Left renal pelvis (tissue), 4 donors: ENCODE data around the gene MRPS25. TPM values are rescaled to one million over a fixed set of nuclear protein-coding genes. Genes with fewer than 3 reads are reported as not detected.

Source experiments
- DNase-seq, 4 donors: peaks; one replicate each; pipeline ENCODE4 v3.0.0-alpha.2; 2013; ENCODE audit warnings: low read depth in 4 of 4, low spot score in 3 of 4
- polyA plus RNA-seq, 4 donors: library from polyadenylated mRNA; unstranded; fragments of 120-200 nt; gene quantifications; one replicate each; pipeline ENCODE4 v1.2.1, GENCODE V29; 2013; ENCODE audit not compliant: insufficient read length in 4 of 4

Gene MRPS25
- polyA plus RNA-seq, 4 donors = 32.7 to 95.3 (median 58.9) TPM

DNA sequence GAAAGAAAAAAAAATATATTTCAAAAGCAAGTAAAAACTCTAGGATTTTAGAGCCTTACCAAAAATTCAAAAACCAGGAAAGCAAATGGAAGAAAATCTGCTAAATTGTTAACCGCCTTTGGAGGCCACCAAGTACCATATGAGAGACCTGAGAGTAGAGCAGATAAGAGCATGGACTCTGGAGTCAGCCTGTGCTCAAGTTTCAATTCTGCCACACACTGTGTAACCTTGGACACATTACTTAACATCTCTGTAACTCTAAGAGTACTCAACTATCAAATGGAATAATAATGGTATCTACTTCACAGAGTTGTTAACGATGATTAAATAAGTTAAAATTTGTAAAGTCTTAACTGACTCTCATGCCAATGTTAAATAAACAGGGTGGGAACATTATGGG is 21.1 kb upstream of the MRPS25 start:
- DNase-seq = no peak

DNA sequence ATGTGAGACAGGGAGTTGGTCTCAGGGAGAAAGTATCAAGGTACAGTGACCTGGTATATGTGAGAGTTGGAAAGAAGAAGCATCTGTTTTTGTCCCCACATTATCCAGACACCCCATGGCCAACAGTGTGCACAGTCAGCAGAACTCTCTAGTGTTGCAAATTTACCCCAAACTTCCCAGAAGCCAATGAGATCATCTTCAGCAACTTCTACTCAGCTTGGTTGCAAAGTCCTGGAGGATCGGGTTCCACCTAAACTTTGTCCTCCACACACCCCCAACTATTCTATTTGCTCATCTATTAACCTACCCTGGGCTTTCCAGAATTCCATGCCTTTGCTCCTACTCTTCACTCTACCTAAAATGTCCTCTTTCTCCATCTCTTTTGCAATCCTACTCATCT is 18.1 kb upstream of the MRPS25 start:
- DNase-seq = no peak

GRCh38 chr3:15081960-15082664 is 17.0 kb upstream of the MRPS25 start:
- no peak for DNase-seq

DNA sequence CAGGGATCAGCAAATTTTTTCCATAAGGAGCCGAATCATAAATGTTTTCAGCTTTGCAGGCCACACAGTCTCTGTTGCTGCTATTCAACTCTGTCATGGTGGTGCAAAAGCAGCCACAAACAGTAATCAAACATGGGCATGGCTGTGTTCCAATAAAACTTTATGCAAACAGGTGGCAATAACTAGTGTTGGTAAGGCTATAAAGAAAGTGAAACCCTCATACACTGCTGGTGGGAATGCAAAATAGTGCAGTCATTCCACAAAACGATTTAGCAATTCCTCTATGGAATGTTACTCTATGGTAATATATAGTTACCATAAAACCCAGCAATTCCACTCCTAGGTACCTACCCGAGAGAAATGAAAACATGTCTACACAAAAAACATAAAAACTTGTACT is 14.0 kb upstream of the MRPS25 start:
- no peak for DNase-seq

GRCh38 chr3:15074500-15074899 is 9.4 kb upstream of the MRPS25 start:
- DNase-seq = no peak

GRCh38 chr3:15071699-15072098 is 6.6 kb upstream of the MRPS25 start:
- no peak for DNase-seq

DNA sequence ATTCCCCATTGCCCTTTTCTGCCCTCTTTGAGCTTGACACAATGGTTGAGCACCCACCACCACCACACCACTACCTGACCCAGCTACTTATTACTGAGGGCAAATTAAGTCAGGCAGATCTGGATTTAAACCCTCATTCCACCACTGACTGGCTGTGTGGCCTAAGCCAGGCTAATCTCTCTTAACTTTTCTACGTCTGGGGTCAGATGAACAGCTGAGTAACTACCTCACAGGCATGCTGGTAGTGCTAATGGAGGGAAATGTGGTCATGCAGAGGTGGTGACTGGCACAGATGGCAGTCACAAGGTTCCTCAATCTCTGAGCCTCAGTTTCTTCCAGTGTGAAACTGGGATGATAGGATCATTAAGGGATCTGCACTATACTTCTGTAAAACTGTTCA is 4.3 kb upstream of the MRPS25 start:
- DNase-seq = no peak

DNA sequence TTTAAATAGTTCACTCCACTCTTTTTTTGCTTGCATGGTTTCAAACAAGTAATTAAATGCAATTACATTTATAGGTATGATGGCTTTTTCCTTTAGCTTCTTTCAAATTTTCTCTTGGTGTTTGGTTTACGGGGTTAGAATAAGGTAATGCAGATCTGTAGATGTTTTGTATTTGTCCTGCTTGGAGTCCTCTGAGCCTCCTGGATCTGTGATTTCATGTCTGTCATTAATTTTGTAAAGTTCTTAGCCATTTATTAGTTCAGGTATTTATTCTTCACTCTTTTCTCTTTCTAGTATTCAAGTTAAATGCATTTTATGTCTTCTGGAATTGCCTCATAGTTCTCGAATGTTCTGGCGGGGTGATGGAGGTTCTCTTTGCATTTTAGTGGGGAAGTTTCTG is 1.4 kb upstream of the MRPS25 start:
- no peak for DNase-seq

- DNase-seq = no peak
These were observed 464 bp upstream of the MRPS25 start for GRCh38 chr3:15065550-15066007.

DNA sequence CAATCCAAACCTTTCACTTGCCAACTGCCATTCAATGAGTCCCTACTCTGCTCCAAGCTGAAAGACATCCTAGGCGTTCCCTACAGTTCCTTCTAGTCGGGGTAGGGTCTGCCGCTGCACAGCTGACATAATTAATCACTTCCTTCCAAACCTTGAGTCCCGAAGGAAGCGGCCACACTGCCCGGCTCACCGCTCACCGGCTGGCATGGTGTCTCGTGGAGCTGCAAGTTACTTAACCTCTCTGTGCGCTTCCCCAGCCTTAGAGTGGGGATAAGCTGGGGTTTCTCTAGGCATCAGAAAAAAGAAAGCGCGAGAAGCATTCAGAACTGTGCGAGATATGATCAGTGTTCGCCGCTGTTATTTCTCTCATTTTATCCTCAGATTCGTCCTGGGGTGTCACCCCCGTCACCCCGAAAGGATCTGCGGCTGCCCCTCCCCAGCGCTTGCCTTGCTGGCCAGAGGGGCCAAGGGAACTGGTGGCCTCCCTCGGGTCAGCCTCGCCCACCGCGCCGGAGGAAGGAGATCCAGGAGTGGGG is 748 bp downstream of the MRPS25 start:
- DNase-seq = no peak

DNA sequence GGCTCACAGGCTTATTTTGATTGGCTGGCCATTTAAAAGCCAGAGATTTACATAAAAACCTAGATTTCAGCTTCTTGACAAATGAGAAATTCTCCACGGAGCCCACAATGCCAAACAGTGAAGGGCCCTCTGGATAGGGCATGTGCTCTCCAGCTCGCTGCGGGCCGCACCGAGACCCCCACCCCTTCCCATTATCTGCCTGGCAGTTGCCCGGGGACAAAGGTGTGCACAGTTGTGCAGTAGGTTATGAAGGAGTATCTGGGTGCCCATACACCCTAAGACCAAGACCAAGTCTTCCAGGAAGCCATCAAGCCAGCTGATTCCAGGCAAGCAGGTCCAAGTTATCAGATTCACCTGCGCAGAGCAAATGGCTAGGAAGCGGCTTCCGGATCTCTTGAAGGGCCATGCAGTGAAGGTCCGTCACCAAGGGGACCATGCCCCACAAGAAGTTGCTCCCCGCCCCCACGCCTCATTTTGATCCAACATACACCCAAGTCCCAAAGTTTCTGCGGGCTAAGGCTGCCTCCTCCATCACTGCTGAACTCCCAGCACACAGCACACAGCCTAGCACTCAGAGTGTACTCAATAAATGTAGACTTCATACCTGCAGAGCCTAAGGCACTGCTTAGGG is 1.3 kb downstream of the MRPS25 start:
- DNase-seq = no peak

DNA sequence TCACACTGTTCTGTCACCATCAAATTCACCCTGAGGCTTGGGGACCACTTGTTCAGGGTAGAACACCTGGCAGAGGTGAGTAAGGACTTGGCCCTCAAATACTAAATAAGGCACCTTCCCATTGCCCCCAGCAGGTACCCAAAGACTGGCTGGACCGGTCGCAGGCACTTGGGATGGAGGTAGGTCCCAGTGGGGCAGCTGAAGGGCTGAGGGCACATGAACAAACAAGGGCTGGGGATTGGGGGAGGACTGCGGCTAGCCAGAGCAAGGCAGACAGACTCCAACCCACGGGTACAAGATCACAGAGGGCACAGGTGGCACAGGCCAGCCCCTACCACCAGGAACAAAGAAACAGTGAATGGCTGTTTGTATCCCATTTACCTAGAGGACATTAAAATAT is 1.9 kb downstream of the MRPS25 start:
- no peak for DNase-seq

DNA sequence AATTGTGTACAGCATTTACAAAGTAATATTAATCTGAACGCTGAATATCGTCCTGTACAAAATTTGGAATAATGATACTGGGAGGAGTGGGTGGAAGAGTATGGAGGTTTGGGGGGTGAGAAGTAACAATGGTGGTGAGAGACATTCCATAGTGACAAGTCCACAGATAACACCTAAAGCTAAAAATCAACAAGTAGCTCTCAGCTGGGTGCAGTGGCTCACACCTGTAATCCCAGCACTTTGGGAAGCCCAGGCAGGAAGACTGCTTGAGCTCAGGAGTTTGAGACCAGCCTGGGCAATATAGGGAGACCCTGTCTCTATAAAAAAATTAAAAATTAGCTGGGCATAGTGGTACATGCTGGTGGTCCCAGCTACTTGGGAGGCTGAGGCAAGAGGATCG is 5.1 kb downstream of the MRPS25 start:
- DNase-seq = no peak

GRCh38 chr3:15056676-15057404 is 8.3 kb downstream of the MRPS25 start:
- DNase-seq = no peak

GRCh38 chr3:15055019-15055557 is 10.0 kb downstream of the MRPS25 start:
- no peak for DNase-seq

DNA sequence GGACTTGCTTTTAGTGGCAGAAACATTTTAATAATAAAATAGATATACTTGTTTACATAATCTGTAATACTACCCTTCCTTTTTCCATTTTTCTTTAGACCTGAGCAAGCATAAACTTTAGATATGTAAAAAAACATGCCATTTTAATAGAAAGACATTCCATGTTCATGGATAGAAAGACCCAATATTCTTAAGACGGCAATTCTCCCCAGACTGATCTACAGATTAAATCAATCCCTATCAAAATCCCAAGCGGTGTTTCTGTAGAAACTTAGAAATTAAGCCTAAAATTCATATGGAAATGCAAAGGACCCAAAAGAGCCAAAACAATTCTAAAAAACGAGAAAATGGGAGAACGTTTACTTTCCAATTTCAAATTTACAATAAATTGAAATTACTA is 11.6 kb downstream of the MRPS25 start:
- no peak for DNase-seq

GRCh38 chr3:15052335-15053242 is 12.5 kb downstream of the MRPS25 start:
- no peak for DNase-seq

DNA sequence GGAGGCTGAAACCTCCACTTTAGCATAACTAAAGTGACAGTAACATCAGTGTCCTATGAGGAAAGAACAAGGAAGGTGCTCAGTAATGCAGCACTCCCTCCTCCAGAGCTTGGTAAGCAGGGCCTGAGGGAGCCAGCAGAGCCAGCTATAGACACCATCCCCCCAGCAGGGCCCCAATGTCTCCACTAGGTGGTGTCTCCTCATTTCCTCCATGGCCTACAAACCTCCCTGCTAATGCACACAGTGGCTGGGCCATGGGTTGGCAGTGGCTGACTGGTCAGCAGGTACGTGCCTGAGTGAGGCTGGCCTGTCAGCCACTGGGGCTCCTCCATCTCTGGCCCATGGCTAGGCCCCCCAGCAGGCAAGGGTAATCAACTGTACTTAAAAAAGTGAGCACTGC is 13.6 kb downstream of the MRPS25 start:
- no peak for DNase-seq

DNA sequence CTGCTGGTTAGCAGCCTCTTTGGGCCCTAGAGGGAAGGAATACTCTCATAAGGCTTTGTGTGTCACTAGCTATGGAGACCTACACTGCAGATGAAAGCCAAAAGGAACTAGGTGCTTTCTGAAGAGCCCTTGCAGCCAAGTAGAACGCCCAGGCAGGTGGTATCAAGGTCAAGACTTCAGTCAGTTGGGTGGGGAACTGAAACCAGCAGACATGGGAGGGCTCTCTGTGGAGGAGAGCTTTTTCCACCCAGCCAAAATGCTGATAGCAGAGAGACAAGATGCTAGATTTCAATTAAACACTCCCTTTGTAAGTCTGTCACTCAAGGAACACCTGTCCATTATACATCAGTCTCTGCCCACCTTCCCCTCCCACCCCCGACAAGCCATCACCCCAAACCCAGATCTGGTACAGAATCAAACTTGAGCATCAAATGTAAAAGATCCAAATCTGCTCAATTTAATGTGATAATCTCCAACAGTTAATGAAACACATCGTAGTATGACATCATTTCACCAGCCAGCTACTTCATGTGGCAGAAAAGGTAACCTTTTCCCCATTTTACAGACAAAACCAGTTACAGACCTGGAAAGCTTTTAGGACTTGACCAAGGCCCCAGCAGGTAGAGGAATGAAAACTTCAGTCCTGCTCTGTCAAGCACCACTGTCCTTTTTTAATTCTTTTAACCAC is 14.6 kb downstream of the MRPS25 start:
- no peak for DNase-seq

- no peak for DNase-seq
These were observed 15.5 kb downstream of the MRPS25 start for GRCh38 chr3:15049584-15049983.
